ENCODE measurements around the gene LRRC7. TPM values are rescaled to one million over a fixed set of nuclear protein-coding genes. Genes with fewer than 3 reads are reported as not detected.

LRRC7 gene
- total RNA-seq, 1 experiment from 2014 or later, result not detected

DNA sequence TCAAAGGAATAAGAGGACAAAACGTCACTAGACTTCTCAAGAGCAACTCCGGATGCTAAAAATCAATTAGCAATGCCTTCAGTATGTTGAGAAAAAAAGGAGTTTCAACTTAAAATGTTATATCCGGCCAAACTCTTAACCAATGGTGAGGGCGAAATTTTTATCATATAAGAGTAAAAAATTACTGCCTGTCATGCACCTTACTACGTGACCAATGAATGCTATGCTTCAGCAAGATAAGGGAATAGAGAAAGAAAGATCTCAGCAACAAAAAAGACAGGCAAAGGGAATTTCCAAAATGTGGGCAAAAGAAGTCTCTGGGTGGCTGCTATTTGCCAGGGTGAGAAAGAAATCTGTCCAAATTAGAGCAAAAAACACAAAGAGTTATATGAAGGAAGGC, 47.4 kb upstream of the LRRC7 start:
- POLR2A ChIA-PET, result no interaction called here
- ATAC-seq, result no peak

GRCh38 chr1:69523032-69523431, 44.7 kb upstream of the LRRC7 start:
- intact Hi-C loops (cut with micrococcal nuclease; ENCODE audit: unreplicated experiment) (no loop called here), in situ Hi-C loops (cut with HindIII; ENCODE audit: low pct_unique_long_range_greater_than_20kb, low sequenced_read_pairs) (no loop called here)
- ATAC-seq, result no peak
- POLR2A ChIA-PET, result no interaction called here
- no TSS peak for BruUV-seq (replicated peaks)
- no peaks in the 10 kb centered on the region for H3K4me1 ChIP-seq (ENCODE audit: control insufficient read depth, insufficient read depth, low read length)
- no peaks in the 10 kb centered on the region; the same call in 1 of the 2 replicates for H3K27me3 ChIP-seq (ENCODE audit: control insufficient read depth, insufficient read depth, low read length)
- no peak for DNase-seq (ENCODE audit: low read depth, low spot score)
- CTCF ChIA-PET, result no interaction called here
- H3K36me3 ChIP-seq (ENCODE audit: control insufficient read depth, insufficient read depth, low read length), result no peaks in the 10 kb centered on the region
- no peaks in the 10 kb centered on the region for H3K9me3 ChIP-seq (ENCODE audit: control insufficient read depth, insufficient read depth, low read depth, low read length)
- no peak overlapping the region for H3K4me3 ChIP-seq (ENCODE audit: low read depth in 2 of 2, low read length in 2 of 2)
- TF ChIP-seq, protein P1, sequence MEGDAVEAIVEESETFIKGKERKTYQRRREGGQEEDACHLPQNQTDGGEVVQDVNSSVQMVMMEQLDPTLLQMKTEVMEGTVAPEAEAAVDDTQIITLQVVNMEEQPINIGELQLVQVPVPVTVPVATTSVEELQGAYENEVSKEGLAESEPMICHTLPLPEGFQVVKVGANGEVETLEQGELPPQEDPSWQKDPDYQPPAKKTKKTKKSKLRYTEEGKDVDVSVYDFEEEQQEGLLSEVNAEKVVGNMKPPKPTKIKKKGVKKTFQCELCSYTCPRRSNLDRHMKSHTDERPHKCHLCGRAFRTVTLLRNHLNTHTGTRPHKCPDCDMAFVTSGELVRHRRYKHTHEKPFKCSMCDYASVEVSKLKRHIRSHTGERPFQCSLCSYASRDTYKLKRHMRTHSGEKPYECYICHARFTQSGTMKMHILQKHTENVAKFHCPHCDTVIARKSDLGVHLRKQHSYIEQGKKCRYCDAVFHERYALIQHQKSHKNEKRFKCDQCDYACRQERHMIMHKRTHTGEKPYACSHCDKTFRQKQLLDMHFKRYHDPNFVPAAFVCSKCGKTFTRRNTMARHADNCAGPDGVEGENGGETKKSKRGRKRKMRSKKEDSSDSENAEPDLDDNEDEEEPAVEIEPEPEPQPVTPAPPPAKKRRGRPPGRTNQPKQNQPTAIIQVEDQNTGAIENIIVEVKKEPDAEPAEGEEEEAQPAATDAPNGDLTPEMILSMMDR (IDR thresholded peaks at IDR 0.05), result no peak
- no peak for TF ChIP-seq POLR2AphosphoS5 (IDR thresholded peaks at IDR 0.05; ENCODE audit: low read depth, low read length)
- no peak for TF ChIP-seq TCF7L2 (IDR thresholded peaks at IDR 0.05; ENCODE audit: low read depth, low read length)
- TF ChIP-seq, protein P2, sequence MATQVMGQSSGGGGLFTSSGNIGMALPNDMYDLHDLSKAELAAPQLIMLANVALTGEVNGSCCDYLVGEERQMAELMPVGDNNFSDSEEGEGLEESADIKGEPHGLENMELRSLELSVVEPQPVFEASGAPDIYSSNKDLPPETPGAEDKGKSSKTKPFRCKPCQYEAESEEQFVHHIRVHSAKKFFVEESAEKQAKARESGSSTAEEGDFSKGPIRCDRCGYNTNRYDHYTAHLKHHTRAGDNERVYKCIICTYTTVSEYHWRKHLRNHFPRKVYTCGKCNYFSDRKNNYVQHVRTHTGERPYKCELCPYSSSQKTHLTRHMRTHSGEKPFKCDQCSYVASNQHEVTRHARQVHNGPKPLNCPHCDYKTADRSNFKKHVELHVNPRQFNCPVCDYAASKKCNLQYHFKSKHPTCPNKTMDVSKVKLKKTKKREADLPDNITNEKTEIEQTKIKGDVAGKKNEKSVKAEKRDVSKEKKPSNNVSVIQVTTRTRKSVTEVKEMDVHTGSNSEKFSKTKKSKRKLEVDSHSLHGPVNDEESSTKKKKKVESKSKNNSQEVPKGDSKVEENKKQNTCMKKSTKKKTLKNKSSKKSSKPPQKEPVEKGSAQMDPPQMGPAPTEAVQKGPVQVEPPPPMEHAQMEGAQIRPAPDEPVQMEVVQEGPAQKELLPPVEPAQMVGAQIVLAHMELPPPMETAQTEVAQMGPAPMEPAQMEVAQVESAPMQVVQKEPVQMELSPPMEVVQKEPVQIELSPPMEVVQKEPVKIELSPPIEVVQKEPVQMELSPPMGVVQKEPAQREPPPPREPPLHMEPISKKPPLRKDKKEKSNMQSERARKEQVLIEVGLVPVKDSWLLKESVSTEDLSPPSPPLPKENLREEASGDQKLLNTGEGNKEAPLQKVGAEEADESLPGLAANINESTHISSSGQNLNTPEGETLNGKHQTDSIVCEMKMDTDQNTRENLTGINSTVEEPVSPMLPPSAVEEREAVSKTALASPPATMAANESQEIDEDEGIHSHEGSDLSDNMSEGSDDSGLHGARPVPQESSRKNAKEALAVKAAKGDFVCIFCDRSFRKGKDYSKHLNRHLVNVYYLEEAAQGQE (IDR thresholded peaks at IDR 0.05; ENCODE audit: insufficient read depth in 1 of 2, low read depth in 2 of 2, low read length in 1 of 2), result no peak
- no peak for TF ChIP-seq SIN3A (IDR thresholded peaks at IDR 0.05; ENCODE audit: borderline replicate concordance, insufficient read depth, low read depth, low read length)
- H3K27ac ChIP-seq (ENCODE audit: low read length), result no peak overlapping the region

More for the DNA sequence above, 47.4 kb upstream of the LRRC7 start:
- Histone ChIP-seq H3K4me1 (ENCODE audit: control insufficient read depth, insufficient read depth, low read length) (no peaks in the 10 kb centered on the region), H3K9me3 (ENCODE audit: control insufficient read depth, insufficient read depth, low read depth, low read length) (no peaks in the 10 kb centered on the region), H3K36me3 (ENCODE audit: control insufficient read depth, insufficient read depth, low read length) (no peaks in the 10 kb centered on the region), H3K4me3 (ENCODE audit: low read depth in 2 of 2, low read length in 2 of 2) (no peak overlapping the region), H3K27me3 (ENCODE audit: control insufficient read depth, insufficient read depth, low read length) (no peaks in the 10 kb centered on the region; the same call in 1 of the 2 replicates), H3K27ac (ENCODE audit: low read length) (no peak overlapping the region)
- TF ChIP-seq TCF7L2 (IDR thresholded peaks at IDR 0.05; ENCODE audit: low read depth, low read length) (no peak), SIN3A (IDR thresholded peaks at IDR 0.05; ENCODE audit: borderline replicate concordance, insufficient read depth, low read depth, low read length) (no peak)
- DNase-seq (ENCODE audit: low read depth, low spot score), result no peak
- CTCF ChIA-PET, result no interaction called here
- BruUV-seq (replicated peaks), result no TSS peak
- intact Hi-C loops (cut with micrococcal nuclease; ENCODE audit: unreplicated experiment) (no loop called here), in situ Hi-C loops (cut with HindIII; ENCODE audit: low pct_unique_long_range_greater_than_20kb, low sequenced_read_pairs) (no loop called here)

DNA sequence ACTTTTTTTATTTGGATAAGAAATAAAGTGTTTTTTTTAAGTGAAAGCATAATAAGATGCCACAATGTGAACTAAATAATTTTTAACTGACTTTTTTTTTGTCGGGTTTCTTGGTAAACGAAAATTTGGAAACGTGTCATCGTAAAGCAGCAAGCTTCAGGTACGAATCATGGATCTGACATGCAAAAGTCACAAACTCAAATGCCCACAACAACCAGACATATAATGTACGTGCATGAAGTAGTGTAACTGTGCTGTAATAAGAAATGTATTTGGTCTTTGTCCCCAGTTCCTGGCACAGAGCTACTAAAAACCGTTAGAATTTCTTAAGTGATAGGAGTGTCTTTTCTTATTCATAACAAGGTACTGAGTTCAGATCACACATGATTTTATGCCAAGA, 44.3 kb upstream of the LRRC7 start:
- POLR2A ChIA-PET, result no interaction called here

More for the DNA sequence above, 44.3 kb upstream of the LRRC7 start:
- H3K4me3 ChIP-seq (ENCODE audit: low read depth in 2 of 2, low read length in 2 of 2), result no peak overlapping the region
- CTCF ChIA-PET, result no interaction called here
- ATAC-seq, result no peak
- no peaks in the 10 kb centered on the region; the same call in 1 of the 2 replicates for H3K27me3 ChIP-seq (ENCODE audit: control insufficient read depth, insufficient read depth, low read length)
- BruUV-seq (replicated peaks), result no TSS peak
- H3K36me3 ChIP-seq (ENCODE audit: control insufficient read depth, insufficient read depth, low read length), result no peaks in the 10 kb centered on the region
- no peaks in the 10 kb centered on the region for H3K9me3 ChIP-seq (ENCODE audit: control insufficient read depth, insufficient read depth, low read depth, low read length)
- no peak for TF ChIP-seq TCF7L2 (IDR thresholded peaks at IDR 0.05; ENCODE audit: low read depth, low read length)
- no peak for TF ChIP-seq POLR2AphosphoS5 (IDR thresholded peaks at IDR 0.05; ENCODE audit: low read depth, low read length)
- no peak for TF ChIP-seq SIN3A (IDR thresholded peaks at IDR 0.05; ENCODE audit: borderline replicate concordance, insufficient read depth, low read depth, low read length)
- TF ChIP-seq, protein P1 (IDR thresholded peaks at IDR 0.05), result no peak
- TF ChIP-seq, protein P2 (IDR thresholded peaks at IDR 0.05; ENCODE audit: insufficient read depth in 1 of 2, low read depth in 2 of 2, low read length in 1 of 2), result no peak
- H3K4me1 ChIP-seq (ENCODE audit: control insufficient read depth, insufficient read depth, low read length), result no peaks in the 10 kb centered on the region
- DNase-seq (ENCODE audit: low read depth, low spot score), result no peak
- in situ Hi-C loops (cut with HindIII; ENCODE audit: low pct_unique_long_range_greater_than_20kb, low sequenced_read_pairs), result no loop called here
- intact Hi-C loops (cut with micrococcal nuclease; ENCODE audit: unreplicated experiment), result no loop called here
- no peak overlapping the region for H3K27ac ChIP-seq (ENCODE audit: low read length)

Measured in Panc1 (cell line).